SU-DHL-6 (cell line): ENCODE measurements around the gene UXS1.
"Not testable (repeated sequence)": the region's sequence is repeated elsewhere in the genome, so short reads cannot be mapped to it uniquely, and the experiment has no call there.

Experiments
- H2AFZ ChIP-seq: fragments of 200-600 bp; sonication (generic); 2 replicates; pipeline ENCODE4 v1.6.1; 2014; ENCODE audit warnings: low read depth, mild to moderate bottlenecking, moderate library complexity, mixed read lengths, antibody characterized with exemption, low read length; ENCODE audit not compliant: severe bottlenecking
- H3F3A ChIP-seq: fragments of 200-600 bp; shearing (Covaris generic); 2 replicates; pipeline ENCODE4 v1.6.0; 2016; ENCODE audit warnings: antibody characterized with exemption, mild to moderate bottlenecking; ENCODE audit not compliant: insufficient read depth
- H3K27ac ChIP-seq: fragments of 200-600 bp; sonication (generic); 2 replicates; pipeline ENCODE4 v1.5.1; 2016; ENCODE audit warnings: low read depth, mild to moderate bottlenecking, low read length, moderate library complexity, mixed read lengths
- H3K27me3 ChIP-seq: fragments of 200-600 bp; sonication (generic), shearing (Covaris generic); 2 replicates; pipeline ENCODE4 v1.6.0; 2014; ENCODE audit warnings: mild to moderate bottlenecking, low read length
- H3K36me3 ChIP-seq: fragments of 200-600 bp; sonication (generic); 2 replicates; pipeline ENCODE4 v1.6.1; 2014; ENCODE audit warnings: mild to moderate bottlenecking, low read length, mixed read lengths
- H3K4me2 ChIP-seq: fragments of 300-600, 200-600 bp; shearing (Covaris generic), sonication (generic); 2 replicates; pipeline ENCODE4 v1.6.0; 2014; ENCODE audit warnings: low read length, low read depth, mild to moderate bottlenecking; ENCODE audit not compliant: poor library complexity, severe bottlenecking
- H3K4me3 ChIP-seq: fragments of 200-600 bp; sonication (generic); 2 replicates; pipeline ENCODE4 v1.5.1; 2014; ENCODE audit warnings: antibody characterized with exemption, low read length, mild to moderate bottlenecking, mixed read lengths; ENCODE audit not compliant: insufficient read depth, poor library complexity, severe bottlenecking
- H3K79me2 ChIP-seq: fragments of 200-600 bp; sonication (generic); 2 replicates; pipeline ENCODE4 v1.6.1; 2014; ENCODE audit warnings: mild to moderate bottlenecking, low read length, moderate library complexity; ENCODE audit not compliant: insufficient read depth
- H3K9ac ChIP-seq: fragments of 200-600 bp; sonication (generic); 2 replicates; pipeline ENCODE4 v1.7.0; 2014; ENCODE audit warnings: mild to moderate bottlenecking, low read length
- H3K9me2 ChIP-seq: fragments of 200-600 bp; sonication (generic); replicated peaks from 2 replicates; pipeline ENCODE4 v1.6.1; 2014; ENCODE audit warnings: low read length; ENCODE audit not compliant: insufficient read depth
- H3K9me3 ChIP-seq: fragments of 200-600 bp; sonication (generic); 2 replicates; pipeline ENCODE4 v1.6.1; 2014; ENCODE audit warnings: low read length, mixed read lengths; ENCODE audit not compliant: insufficient read depth
- H4K20me1 ChIP-seq: fragments of 200-600 bp; sonication (generic); 2 replicates; pipeline ENCODE4 v1.6.1; 2014; ENCODE audit warnings: low read depth, mild to moderate bottlenecking, antibody characterized with exemption, low read length, moderate library complexity, mixed read lengths
- EZH2phosphoT487 ChIP-seq: fragments of 200-600 bp; sonication (generic), shearing (Covaris generic); conservative IDR thresholded peaks from 2 replicates; pipeline ENCODE4 v1.6.1; 2018; ENCODE audit warnings: mild to moderate bottlenecking, antibody characterized with exemption, low read length, moderate library complexity, mixed read lengths
- TF ChIP-seq, protein P1 (sequence below): fragments of 200-600 bp; sonication (generic); IDR thresholded peaks from one replicate; pipeline ENCODE4 v1.5.1; 2017; ENCODE audit warnings: antibody characterized with exemption, mild to moderate bottlenecking, low read length, moderate library complexity; ENCODE audit not compliant: insufficient read depth, poor library complexity, severe bottlenecking

Gene UXS1

DNA sequence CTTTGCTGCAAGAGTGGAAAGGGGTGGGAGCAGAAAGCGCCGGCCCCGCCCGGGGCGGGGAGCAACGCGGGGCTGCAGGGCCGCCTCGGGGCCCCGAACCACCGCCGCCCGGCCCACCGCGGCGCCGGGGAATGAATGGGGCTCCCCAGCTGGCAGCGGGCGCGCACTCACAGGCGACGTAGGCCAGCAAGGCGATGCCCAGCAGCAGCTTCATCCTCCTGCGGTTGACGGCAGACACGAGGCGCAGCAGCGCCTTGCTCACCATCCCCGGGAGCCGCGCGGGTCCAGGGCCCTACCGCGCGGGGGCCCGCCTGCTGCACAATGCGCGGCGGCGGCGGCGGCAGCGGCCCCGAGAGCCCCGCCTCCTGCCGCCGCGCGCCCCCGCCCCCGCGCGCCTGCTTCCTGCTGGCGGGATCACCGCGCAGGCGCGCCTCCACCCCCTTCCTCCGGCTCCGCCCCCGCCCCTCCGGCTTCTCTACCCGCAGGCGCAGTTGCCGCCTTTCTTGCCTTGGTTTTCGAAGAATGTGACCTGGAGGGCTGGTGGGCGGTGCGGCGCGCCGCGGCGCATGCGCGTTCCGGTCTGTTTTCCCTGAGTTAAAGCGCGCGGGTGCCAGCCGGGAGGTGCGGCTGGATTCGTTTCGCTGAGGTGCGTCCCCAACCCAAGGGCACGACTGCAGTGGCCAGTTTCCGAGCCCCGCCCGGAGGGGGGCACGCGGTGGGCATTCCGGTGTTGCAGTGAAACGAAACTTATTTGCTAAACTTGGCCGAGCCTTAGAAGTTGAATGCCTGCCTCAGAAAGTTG, at the start of gene UXS1:
TSS of gene UXS1 (minus strand) at position 325 of the 802 bp plus-strand sequence. CDS start at position 265, 60 bp downstream.
- H2AFZ ChIP-seq, result peak within 1 kb of the TSS; percentile 96

GRCh38 chr2:106239491-106239890, 45.4 kb upstream of the UXS1 start:
- H3K9ac ChIP-seq, H3F3A ChIP-seq, H3K4me2 ChIP-seq, H3K79me2 ChIP-seq, H3K36me3 ChIP-seq, H2AFZ ChIP-seq, H3K27me3 ChIP-seq, H3K9me2 ChIP-seq, H3K9me3 ChIP-seq, H3K4me3 ChIP-seq, H4K20me1 ChIP-seq, H3K27ac ChIP-seq: not testable (repeated sequence)

More for the DNA sequence above, at the start of gene UXS1:
- Histone ChIP-seq H3K4me3 (peak within 1 kb of the TSS; percentile 85), H3K36me3 (no peaks in the 10 kb centered on the region), H4K20me1 (no peaks in the 10 kb centered on the region; the same call in 1 of the 2 replicates), H3K27ac (0 out of 2 replicates have a peak within 1 kb of the TSS, but pooled peaks have one; percentile 29), H3K9ac (peak within 1 kb of the TSS; percentile 75), H3F3A (no peaks in the 10 kb centered on the region), H3K9me3 (no peaks in the 10 kb centered on the region), H3K9me2 (no peaks in the 10 kb centered on the region), H3K79me2 (no peaks in the 10 kb centered on the region), H3K27me3 (no peaks in the 10 kb centered on the region), H3K4me2 (peak within 1 kb of the TSS; percentile 84)
- no peak for TF ChIP-seq EZH2phosphoT487
- TF ChIP-seq, protein P1, sequence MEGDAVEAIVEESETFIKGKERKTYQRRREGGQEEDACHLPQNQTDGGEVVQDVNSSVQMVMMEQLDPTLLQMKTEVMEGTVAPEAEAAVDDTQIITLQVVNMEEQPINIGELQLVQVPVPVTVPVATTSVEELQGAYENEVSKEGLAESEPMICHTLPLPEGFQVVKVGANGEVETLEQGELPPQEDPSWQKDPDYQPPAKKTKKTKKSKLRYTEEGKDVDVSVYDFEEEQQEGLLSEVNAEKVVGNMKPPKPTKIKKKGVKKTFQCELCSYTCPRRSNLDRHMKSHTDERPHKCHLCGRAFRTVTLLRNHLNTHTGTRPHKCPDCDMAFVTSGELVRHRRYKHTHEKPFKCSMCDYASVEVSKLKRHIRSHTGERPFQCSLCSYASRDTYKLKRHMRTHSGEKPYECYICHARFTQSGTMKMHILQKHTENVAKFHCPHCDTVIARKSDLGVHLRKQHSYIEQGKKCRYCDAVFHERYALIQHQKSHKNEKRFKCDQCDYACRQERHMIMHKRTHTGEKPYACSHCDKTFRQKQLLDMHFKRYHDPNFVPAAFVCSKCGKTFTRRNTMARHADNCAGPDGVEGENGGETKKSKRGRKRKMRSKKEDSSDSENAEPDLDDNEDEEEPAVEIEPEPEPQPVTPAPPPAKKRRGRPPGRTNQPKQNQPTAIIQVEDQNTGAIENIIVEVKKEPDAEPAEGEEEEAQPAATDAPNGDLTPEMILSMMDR, result no peak

- H3K9me2 ChIP-seq, H4K20me1 ChIP-seq, H3F3A ChIP-seq, H3K4me2 ChIP-seq, H3K9me3 ChIP-seq, H3K36me3 ChIP-seq, H3K27me3 ChIP-seq, H3K4me3 ChIP-seq, H3K79me2 ChIP-seq, H3K27ac ChIP-seq, H3K9ac ChIP-seq, H2AFZ ChIP-seq: not testable (repeated sequence)
Measured at GRCh38 chr2:106235392-106235791, 41.3 kb upstream of the UXS1 start.

DNA sequence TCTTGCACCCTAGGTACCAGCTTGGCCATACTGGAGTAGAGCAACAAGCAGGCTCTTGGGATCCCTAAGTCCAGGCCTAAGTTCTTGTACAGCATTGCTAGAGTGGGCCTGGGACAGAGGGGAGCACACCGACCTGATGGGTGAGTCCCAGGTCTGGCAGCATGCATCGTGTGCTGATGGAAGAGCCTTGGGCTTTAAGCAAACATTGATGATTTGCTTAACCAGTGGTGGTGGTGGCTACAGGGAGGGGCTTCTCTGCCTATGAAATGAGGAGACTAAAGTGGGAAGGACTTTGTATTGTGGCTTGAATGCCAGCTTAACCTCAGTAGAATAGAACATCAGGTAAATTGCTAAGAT, 39.2 kb upstream of the UXS1 start:
- no peak overlapping the region for H3K27ac ChIP-seq
- H3K4me2 ChIP-seq, result no peak overlapping the region
- no peaks in the 10 kb centered on the region for H3F3A ChIP-seq
- no peaks in the 10 kb centered on the region for H3K27me3 ChIP-seq
- no peaks in the 10 kb centered on the region for H4K20me1 ChIP-seq
- TF ChIP-seq EZH2phosphoT487, result no peak
- TF ChIP-seq, protein P1, result no peak
- H3K9ac ChIP-seq, result no peak overlapping the region
- H3K79me2 ChIP-seq, result no peaks in the 10 kb centered on the region
- H3K4me3 ChIP-seq, result no peak overlapping the region
- H2AFZ ChIP-seq, result no peak overlapping the region
- H3K9me2 ChIP-seq, result no peaks in the 10 kb centered on the region
- H3K9me3 ChIP-seq, result no peaks in the 10 kb centered on the region; the same call in 1 of the 2 replicates
- no peaks in the 10 kb centered on the region for H3K36me3 ChIP-seq
